Inferior parietal cortex (tissue), 1 donor: ENCODE measurements around the gene BCLAF3.

Source experiments
- DNase-seq: peaks from one replicate; pipeline ENCODE4 v3.0.0-alpha.2; 2016; ENCODE audit errors: extremely low spot score

BCLAF3 gene

GRCh38 chrX:19990556-19991349 lies at the start of gene BCLAF3:
Gene BCLAF3 (minus strand): TSS chrX:19991061. CDS start chrX:19970264, 20,797 bp downstream.
- peak; percentile 78 for DNase-seq

- no peak for DNase-seq
These were observed 48.1 kb upstream of the BCLAF3 start for GRCh38 chrX:20038966-20039365.

GRCh38 chrX:20037186-20037585 lies 46.3 kb upstream of the BCLAF3 start:
- no peak for DNase-seq

GRCh38 chrX:20032201-20032600 lies 41.3 kb upstream of the BCLAF3 start:
- no peak for DNase-seq

- no peak for DNase-seq
These were observed 38.9 kb upstream of the BCLAF3 start for GRCh38 chrX:20029728-20030127.

- no peak for DNase-seq
These were observed 37.7 kb upstream of the BCLAF3 start for GRCh38 chrX:20028588-20028987.

- DNase-seq, result no peak
These were observed 35.4 kb upstream of the BCLAF3 start for GRCh38 chrX:20026278-20026677.

- no peak for DNase-seq
These were observed 29.0 kb upstream of the BCLAF3 start for GRCh38 chrX:20019672-20020365.

- DNase-seq, result no peak
These were observed 25.7 kb upstream of the BCLAF3 start for GRCh38 chrX:20016616-20016945.

- DNase-seq, result no peak
These were observed 25.2 kb upstream of the BCLAF3 start for GRCh38 chrX:20015945-20016615.

- no peak for DNase-seq
These were observed 24.6 kb upstream of the BCLAF3 start for GRCh38 chrX:20015422-20015821.

- no peak for DNase-seq
These were observed 20.7 kb upstream of the BCLAF3 start for GRCh38 chrX:20011608-20012007.

GRCh38 chrX:20007962-20008622 lies 17.2 kb upstream of the BCLAF3 start:
- no peak for DNase-seq

- DNase-seq, result no peak
These were observed 15.0 kb upstream of the BCLAF3 start for GRCh38 chrX:20005883-20006282.

GRCh38 chrX:20001588-20001987 lies 10.7 kb upstream of the BCLAF3 start:
- no peak for DNase-seq

GRCh38 chrX:19991350-19991718 lies 473 bp upstream of the BCLAF3 start:
- DNase-seq, result no peak

GRCh38 chrX:19990151-19990555 lies 708 bp downstream of the BCLAF3 start:
- DNase-seq, result peak; percentile 5

GRCh38 chrX:19987856-19988255 lies 3.0 kb downstream of the BCLAF3 start:
- no peak for DNase-seq

- no peak for DNase-seq
These were observed 4.3 kb downstream of the BCLAF3 start for GRCh38 chrX:19986531-19986930.

GRCh38 chrX:19981947-19982346 lies 8.9 kb downstream of the BCLAF3 start:
- DNase-seq, result no peak

GRCh38 chrX:19975845-19976244 lies 15.0 kb downstream of the BCLAF3 start:
- no peak for DNase-seq

GRCh38 chrX:19972984-19973383 lies 17.9 kb downstream of the BCLAF3 start:
- no peak for DNase-seq
